Natural killer cell (primary cell): Measurements from ENCODE around the gene PKHD1. TPM values are rescaled to one million over a fixed set of nuclear protein-coding genes. Genes with fewer than 3 reads are reported as not detected.

ENCODE experiments used
- ATAC-seq, 3 donors: fragments of 150-1000 bp in 2 of 3; fragments of 200-7000 bp in 1 of 3; cut with Tn5 transposase; 1 replicate in 1 of 3; 2 replicates in 2 of 3; pipeline ENCODE4 v1.10.0; 2021; ENCODE audit warnings: mild to moderate bottlenecking in 2 of 3, moderate library complexity in 2 of 3
- DNase-seq, 2 donors: peaks; one replicate each; pipeline versions ENCODE4 v3.0.0 to v3.0.0-alpha.2; 2013 to 2021; ENCODE audit warnings: mixed read lengths in 1 of 2
- H3K27ac ChIP-seq: one replicate; pipeline ENCODE4 v1.5.1; 2013; ENCODE audit warnings: mild to moderate bottlenecking, low read length
- H3K27me3 ChIP-seq: one replicate; pipeline ENCODE4 v1.6.1; 2013; ENCODE audit warnings: low read length; ENCODE audit not compliant: control insufficient read depth, insufficient read depth
- H3K36me3 ChIP-seq: one replicate; pipeline ENCODE4 v1.6.1; 2013; ENCODE audit warnings: low read length; ENCODE audit not compliant: control insufficient read depth, insufficient read depth
- H3K4me1 ChIP-seq: one replicate; pipeline ENCODE4 v1.6.1; 2013; ENCODE audit warnings: low read length; ENCODE audit not compliant: control insufficient read depth, insufficient read depth
- H3K4me3 ChIP-seq: one replicate; pipeline ENCODE4 v1.5.1; 2013; ENCODE audit warnings: low read length
- H3K9me3 ChIP-seq: one replicate; pipeline ENCODE4 v1.6.1; 2013; ENCODE audit warnings: low read length; ENCODE audit not compliant: control insufficient read depth, insufficient read depth
- H3K27ac Mint-ChIP-seq, 2 donors: one replicate each; pipeline ENCODE4 v1.8.0; 2022; ENCODE audit warnings: mild to moderate bottlenecking in 2 of 2, mixed read lengths in 2 of 2, moderate library complexity in 1 of 2
- H3K27me3 Mint-ChIP-seq, 2 donors: one replicate each; pipeline ENCODE4 v1.8.0; 2022; ENCODE audit warnings: low read depth in 2 of 2, mixed read lengths in 2 of 2
- H3K36me3 Mint-ChIP-seq: one replicate; pipeline ENCODE4 v1.8.0; 2022; ENCODE audit warnings: mixed read lengths
- H3K4me1 Mint-ChIP-seq, 2 donors: one replicate each; pipeline ENCODE4 v1.8.0; 2022; ENCODE audit warnings: mixed read lengths in 2 of 2
- H3K4me3 Mint-ChIP-seq: one replicate; pipeline ENCODE4 v1.8.0; 2022; ENCODE audit warnings: mild to moderate bottlenecking, moderate library complexity, mixed read lengths
- H3K9me3 Mint-ChIP-seq, 2 donors: one replicate each; pipeline ENCODE4 v1.8.0; 2022; ENCODE audit warnings: mixed read lengths in 2 of 2
- WGBS: methylation state at CpG from one replicate; pipeline ENCODE4 v1.1.7; 2013; ENCODE audit warnings: missing lambda C conversion rate; ENCODE audit not compliant: insufficient coverage; 5-methylcytosine and 5-hydroxymethylcytosine counted together
- intact Hi-C: fragments of 100-400 bp; cut with micrococcal nuclease; formaldehyde crosslinking; loops from one replicate; pipeline ENCODE4 v1.14.2; 2022
- total RNA-seq, 4 donors: library from RNA; stranded (reverse); fragments of 120-200 nt in 1 of 4; gene quantifications; one replicate each; pipeline versions ENCODE4 v1.2.3 to v1.2.4, GENCODE V29; 2013 to 2022
- TF ChIP-seq, protein P1 (sequence below): fragments of 200-600 bp; IDR thresholded peaks from one replicate; pipeline ENCODE4 v1.8.0; 2022; ENCODE audit warnings: antibody characterized with exemption

PKHD1 gene
- total RNA-seq, 3 donors from 2014 or later (not counting 1 experiment from before 2014, with no cell fraction given), result not detected

DNA sequence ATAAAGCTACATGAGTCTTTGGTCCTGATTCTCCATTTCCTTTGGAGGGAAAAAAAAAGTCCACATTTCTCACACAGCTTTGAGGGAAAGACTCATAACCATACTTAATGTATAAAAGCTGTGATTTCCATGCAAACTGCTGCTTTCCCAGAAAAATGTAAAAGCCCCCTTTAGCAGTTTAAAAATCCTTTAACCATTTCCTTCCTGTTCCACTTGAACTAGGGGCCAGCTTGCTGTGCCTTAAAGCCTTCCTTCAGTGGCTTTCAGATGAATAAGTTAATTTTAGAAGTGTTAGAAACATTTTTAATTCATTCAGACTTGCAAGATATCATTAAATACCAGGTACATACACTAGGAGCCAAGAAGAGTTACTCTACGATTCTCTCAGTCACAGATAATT is 273.5 kb downstream of the PKHD1 start:
- 39% methylated on average over 1 of the region's 1 CpG for WGBS
- Mint-ChIP-seq H3K27ac (no peak overlapping the region), H3K4me1 (no peaks in the 10 kb centered on the region), H3K36me3 (no peaks in the 10 kb centered on the region), H3K27me3 (no peaks in the 10 kb centered on the region), H3K4me3 (no peak overlapping the region), H3K9me3 (no peaks in the 10 kb centered on the region)
- Histone ChIP-seq H3K4me1 (no peaks in the 10 kb centered on the region), H3K9me3 (no peaks in the 10 kb centered on the region), H3K27ac (no peak overlapping the region), H3K4me3 (no peak overlapping the region), H3K27me3 (no peaks in the 10 kb centered on the region), H3K36me3 (no peaks in the 10 kb centered on the region)
- ATAC-seq, result no peak
- TF ChIP-seq, protein P1, sequence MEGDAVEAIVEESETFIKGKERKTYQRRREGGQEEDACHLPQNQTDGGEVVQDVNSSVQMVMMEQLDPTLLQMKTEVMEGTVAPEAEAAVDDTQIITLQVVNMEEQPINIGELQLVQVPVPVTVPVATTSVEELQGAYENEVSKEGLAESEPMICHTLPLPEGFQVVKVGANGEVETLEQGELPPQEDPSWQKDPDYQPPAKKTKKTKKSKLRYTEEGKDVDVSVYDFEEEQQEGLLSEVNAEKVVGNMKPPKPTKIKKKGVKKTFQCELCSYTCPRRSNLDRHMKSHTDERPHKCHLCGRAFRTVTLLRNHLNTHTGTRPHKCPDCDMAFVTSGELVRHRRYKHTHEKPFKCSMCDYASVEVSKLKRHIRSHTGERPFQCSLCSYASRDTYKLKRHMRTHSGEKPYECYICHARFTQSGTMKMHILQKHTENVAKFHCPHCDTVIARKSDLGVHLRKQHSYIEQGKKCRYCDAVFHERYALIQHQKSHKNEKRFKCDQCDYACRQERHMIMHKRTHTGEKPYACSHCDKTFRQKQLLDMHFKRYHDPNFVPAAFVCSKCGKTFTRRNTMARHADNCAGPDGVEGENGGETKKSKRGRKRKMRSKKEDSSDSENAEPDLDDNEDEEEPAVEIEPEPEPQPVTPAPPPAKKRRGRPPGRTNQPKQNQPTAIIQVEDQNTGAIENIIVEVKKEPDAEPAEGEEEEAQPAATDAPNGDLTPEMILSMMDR, result no peak
- DNase-seq, result no peak
- intact Hi-C loops, result no loop called here

DNA sequence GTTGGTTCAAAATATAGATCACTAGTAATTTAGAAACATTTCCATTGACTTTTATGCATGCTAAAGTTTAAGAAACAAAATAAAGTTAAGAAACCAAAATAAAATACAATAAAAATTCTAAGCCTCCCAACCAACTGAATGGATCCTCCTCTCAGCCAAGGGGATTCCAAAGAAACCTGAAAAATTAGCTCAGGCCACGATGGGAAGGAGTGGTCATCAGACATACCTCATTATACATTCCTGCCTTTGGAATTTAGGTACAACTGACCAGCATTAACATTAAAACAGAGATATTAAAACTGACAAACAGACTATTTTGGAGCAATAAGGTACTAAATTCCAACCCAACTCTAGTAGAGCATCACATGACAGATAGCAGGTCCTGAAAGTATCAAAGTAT is 275.2 kb downstream of the PKHD1 start:
- WGBS, result 84% methylated on average over 1 of the region's 1 CpG
- no peaks in the 10 kb centered on the region for H3K36me3 ChIP-seq
- H3K9me3 ChIP-seq, result no peaks in the 10 kb centered on the region
- H3K4me1 ChIP-seq, result no peaks in the 10 kb centered on the region
- ATAC-seq (no peak), DNase-seq (no peak)
- Mint-ChIP-seq H3K9me3 (no peaks in the 10 kb centered on the region), H3K4me3 (no peak overlapping the region), H3K27me3 (no peaks in the 10 kb centered on the region), H3K27ac (no peak overlapping the region), H3K36me3 (no peaks in the 10 kb centered on the region), H3K4me1 (no peaks in the 10 kb centered on the region)
- no peak overlapping the region for H3K27ac ChIP-seq
- intact Hi-C loops, result no loop called here
- H3K4me3 ChIP-seq, result no peak overlapping the region
- no peaks in the 10 kb centered on the region for H3K27me3 ChIP-seq
- TF ChIP-seq, protein P1, result no peak

DNA sequence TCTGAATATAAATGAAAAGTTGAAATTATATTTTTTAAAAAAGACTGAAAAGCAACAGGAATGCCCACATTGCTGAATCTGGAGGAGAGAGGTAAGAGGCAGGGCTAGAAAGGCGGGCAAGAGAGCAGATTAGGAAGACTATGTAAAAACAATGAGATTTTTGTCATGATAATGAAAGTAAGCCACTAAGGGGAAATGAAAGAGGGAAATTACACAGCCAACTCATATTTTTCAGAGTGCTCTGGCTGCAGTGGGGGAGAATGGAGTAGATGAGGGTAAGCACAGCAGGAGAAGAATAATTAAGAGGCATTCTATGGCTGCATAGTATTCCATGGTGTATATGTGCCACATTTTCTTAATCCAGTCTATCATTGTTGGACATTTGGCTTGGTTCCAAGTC is 281.9 kb downstream of the PKHD1 start:
- TF ChIP-seq, protein P1, result no peak
- Histone ChIP-seq H3K27ac (no peak overlapping the region), H3K36me3 (no peaks in the 10 kb centered on the region), H3K4me3 (no peak overlapping the region), H3K4me1 (no peaks in the 10 kb centered on the region), H3K27me3 (no peaks in the 10 kb centered on the region), H3K9me3 (no peaks in the 10 kb centered on the region)
- WGBS, result 40% methylated on average over 1 of the region's 1 CpG
- no peak overlapping the region for H3K4me3 Mint-ChIP-seq
- intact Hi-C loops, result no loop called here
- no peak overlapping the region for H3K27ac Mint-ChIP-seq
- no peaks in the 10 kb centered on the region for H3K27me3 Mint-ChIP-seq
- H3K9me3 Mint-ChIP-seq, result peaks cover 5 to 6% of the 10 kb centered on the region in 2 donors
- no peaks in the 10 kb centered on the region for H3K4me1 Mint-ChIP-seq
- H3K36me3 Mint-ChIP-seq, result no peaks in the 10 kb centered on the region
- ATAC-seq (no peak), DNase-seq (no peak)

DNA sequence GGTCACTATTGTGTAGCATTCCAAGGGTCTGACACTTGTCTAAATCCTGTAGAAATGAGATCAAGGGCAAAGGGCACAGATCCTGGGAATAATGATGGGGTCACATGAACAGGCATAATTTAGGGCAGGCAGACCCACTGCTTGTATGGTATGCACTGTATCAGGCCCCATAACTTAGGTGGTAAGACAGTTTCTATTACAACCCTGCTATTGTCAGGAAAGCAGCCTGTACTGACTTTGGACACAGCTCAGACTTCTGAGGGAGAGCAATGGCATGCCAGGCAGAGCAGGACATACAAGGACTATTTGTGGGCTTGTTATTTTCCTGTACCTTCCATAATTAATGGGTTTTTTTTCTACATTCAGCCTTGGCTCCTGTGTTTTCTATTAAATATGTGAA is 286.8 kb downstream of the PKHD1 start:
- intact Hi-C loops, result no loop called here
- no peak overlapping the region for H3K4me3 Mint-ChIP-seq
- peaks cover 3% of the 10 kb centered on the region for H3K9me3 ChIP-seq
- no peaks in the 10 kb centered on the region for H3K36me3 Mint-ChIP-seq
- TF ChIP-seq, protein P1, result no peak
- H3K9me3 Mint-ChIP-seq, result peaks cover 17 to 19% of the 10 kb centered on the region in 2 donors
- ATAC-seq (no peak), DNase-seq (no peak)
- no peaks in the 10 kb centered on the region for H3K27me3 ChIP-seq
- H3K4me1 Mint-ChIP-seq, result no peaks in the 10 kb centered on the region
- no peak overlapping the region for H3K27ac Mint-ChIP-seq
- no peaks in the 10 kb centered on the region for H3K4me1 ChIP-seq
- no peaks in the 10 kb centered on the region for H3K27me3 Mint-ChIP-seq
- H3K4me3 ChIP-seq, result no peak overlapping the region
- H3K27ac ChIP-seq, result no peak overlapping the region
- no peaks in the 10 kb centered on the region for H3K36me3 ChIP-seq
